ENCODE measurements around the gene SRRM2. TPM values are rescaled to one million over a fixed set of nuclear protein-coding genes. Genes with fewer than 3 reads are reported as not detected.

Gene SRRM2
- total RNA-seq, 4 donors from 2014 or later: 73.9 to 398 (median 255) TPM

DNA sequence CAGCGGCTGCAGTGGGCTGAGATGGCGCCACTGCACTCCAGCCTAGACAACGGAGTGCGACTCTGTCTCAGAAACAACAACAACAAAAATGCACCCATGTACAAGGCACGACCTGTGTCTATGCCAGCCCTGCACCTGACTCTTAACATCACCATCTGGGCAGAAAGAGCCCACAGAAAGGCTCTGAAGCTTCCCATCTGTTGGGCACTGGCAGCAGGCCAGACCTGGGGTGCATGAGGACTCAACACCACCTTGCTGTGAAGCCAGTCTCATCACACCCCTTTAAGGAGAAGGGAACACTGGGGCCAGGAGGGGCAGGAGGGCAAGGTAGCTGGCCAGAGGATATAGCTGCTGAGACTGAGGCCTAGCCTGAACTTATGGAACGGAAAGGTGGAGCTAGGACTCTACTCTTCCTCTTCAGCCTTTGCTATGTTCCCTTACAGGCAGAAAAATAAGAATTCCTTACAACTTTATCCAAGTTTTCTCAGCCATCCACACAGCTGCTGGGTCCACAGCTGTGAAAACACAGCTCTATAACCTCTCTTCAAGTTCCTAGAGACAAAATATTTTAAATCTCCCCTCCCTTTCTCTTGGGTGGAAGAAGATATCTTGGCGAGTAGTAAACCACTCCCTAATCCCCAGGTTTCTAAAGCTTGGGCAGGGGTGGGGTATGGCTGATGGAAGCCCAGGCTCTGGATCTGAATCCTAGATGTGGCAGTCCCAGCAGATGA, 21.9 kb downstream of the SRRM2 start:
- peak overlapping the region in 1 of 4 donors; percentile 100 for H3K27ac ChIP-seq
- H3K36me3 ChIP-seq: peaks cover 0 to 62% of the 10 kb centered on the region in 2 donors
- H3K27me3 ChIP-seq: no peaks in the 10 kb centered on the region
- TF ChIP-seq POLR2AphosphoS5 (IDR thresholded peaks at IDR 0.05): no peak
- TF ChIP-seq, protein P1, sequence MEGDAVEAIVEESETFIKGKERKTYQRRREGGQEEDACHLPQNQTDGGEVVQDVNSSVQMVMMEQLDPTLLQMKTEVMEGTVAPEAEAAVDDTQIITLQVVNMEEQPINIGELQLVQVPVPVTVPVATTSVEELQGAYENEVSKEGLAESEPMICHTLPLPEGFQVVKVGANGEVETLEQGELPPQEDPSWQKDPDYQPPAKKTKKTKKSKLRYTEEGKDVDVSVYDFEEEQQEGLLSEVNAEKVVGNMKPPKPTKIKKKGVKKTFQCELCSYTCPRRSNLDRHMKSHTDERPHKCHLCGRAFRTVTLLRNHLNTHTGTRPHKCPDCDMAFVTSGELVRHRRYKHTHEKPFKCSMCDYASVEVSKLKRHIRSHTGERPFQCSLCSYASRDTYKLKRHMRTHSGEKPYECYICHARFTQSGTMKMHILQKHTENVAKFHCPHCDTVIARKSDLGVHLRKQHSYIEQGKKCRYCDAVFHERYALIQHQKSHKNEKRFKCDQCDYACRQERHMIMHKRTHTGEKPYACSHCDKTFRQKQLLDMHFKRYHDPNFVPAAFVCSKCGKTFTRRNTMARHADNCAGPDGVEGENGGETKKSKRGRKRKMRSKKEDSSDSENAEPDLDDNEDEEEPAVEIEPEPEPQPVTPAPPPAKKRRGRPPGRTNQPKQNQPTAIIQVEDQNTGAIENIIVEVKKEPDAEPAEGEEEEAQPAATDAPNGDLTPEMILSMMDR (IDR thresholded peaks at IDR 0.05): no peak
- H3K4me3 ChIP-seq: no peak overlapping the region
- WGBS, 2 donors (ENCODE audit: low coverage in 1 of 2): 74 to 76% methylated on average over 2 of the region's 7 CpGs
- no peak for ATAC-seq
- H3K4me1 ChIP-seq: peaks cover 0 to 71% (median 27%) of the 10 kb centered on the region in 3 donors
- H3K9me3 ChIP-seq: no peaks in the 10 kb centered on the region

DNA sequence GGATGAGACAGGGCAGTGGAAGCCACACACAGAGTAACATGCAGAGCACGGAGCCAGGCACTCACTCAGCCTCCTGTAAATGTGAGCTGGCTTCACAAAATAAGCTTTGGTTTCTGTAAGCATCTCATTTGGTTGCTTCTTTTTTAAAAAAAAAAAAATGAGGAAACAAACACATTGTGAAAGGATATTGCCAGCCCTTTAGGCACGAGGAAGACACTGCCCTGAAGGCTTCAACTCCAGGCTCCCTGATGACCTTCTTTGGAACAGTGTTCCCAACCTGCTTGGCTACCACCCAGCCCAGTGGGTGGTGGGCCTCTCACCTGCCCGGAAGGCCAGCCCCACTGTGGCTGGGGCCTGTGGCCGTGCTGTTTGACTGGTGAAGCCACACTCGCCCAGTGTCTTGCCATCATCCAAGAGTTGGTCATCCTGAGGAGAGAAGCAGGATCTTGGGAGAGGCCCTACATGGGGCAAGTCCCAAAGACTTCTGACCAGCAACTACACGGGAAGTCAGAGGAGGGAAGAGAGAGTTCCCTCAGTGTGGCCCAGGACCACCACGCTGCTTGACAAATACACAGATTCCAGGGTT, 22.8 kb downstream of the SRRM2 start:
- WGBS, 2 donors (ENCODE audit: low coverage in 1 of 2): 61 to 67% methylated on average over 2 to 3 of the region's 7 CpGs
- ATAC-seq: no peak
- Histone ChIP-seq H3K27me3 (no peaks in the 10 kb centered on the region), H3K36me3 (peaks cover 0 to 53% of the 10 kb centered on the region in 2 donors), H3K4me1 (peaks cover 0 to 67% (median 27%) of the 10 kb centered on the region in 3 donors), H3K4me3 (peak overlapping the region in 1 of 2 donors; percentile 96), H3K27ac (peak overlapping the region in 3 of 4 donors; percentile 4 to 100 (median 100)), H3K9me3 (no peaks in the 10 kb centered on the region)
- TF ChIP-seq, protein P1 (IDR thresholded peaks at IDR 0.05): no peak
- no peak for TF ChIP-seq POLR2A (IDR thresholded peaks at IDR 0.05)
- TF ChIP-seq POLR2AphosphoS5 (IDR thresholded peaks at IDR 0.05): no peak
- TF ChIP-seq EP300 (IDR thresholded peaks at IDR 0.05): no peak

DNA sequence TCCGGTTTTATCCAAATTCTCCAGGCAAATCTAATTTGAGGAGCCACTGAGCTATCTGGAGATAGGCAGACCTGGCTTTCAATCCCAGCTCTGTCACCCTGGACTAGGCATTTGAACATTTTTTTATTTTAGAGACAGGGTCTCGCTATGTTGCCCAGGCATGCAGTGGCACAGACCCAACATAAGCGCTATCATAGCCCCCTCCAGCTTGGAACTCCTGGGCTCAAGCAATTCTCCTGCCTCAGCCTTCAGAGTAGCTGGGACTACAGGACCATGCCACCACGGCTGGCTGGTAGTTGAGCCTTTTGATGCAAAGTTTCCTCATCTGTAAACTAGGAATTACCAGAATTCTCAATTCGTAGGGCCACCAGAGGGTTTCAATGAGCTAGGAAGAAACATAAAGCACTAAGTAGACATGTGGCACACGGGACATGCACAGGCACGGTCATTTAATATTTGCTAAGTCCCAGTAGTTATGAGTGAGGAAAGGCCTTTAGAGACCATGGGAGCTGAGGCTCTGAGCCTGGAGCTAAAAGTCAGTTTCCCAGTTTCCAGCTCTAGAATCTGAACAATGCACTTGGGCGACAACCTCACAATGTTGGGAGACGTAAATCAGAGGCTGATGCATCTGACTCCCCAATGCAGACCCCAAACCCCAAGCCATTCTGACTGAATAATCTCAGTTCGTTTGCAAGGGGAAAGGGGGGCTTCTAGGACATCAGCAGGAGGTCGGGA, 23.5 kb downstream of the SRRM2 start:
- TF ChIP-seq POLR2A (IDR thresholded peaks at IDR 0.05) (no peak), EP300 (IDR thresholded peaks at IDR 0.05) (no peak), POLR2AphosphoS5 (IDR thresholded peaks at IDR 0.05) (no peak)
- TF ChIP-seq, protein P1 (IDR thresholded peaks at IDR 0.05): no peak
- Histone ChIP-seq H3K4me1 (peaks cover 0 to 60% (median 27%) of the 10 kb centered on the region in 3 donors), H3K27me3 (no peaks in the 10 kb centered on the region), H3K36me3 (peaks cover 0 to 46% of the 10 kb centered on the region in 2 donors), H3K9me3 (no peaks in the 10 kb centered on the region), H3K27ac (peak overlapping the region in 3 of 4 donors; percentile 100), H3K4me3 (peak overlapping the region; percentile 75 to 96)
- ATAC-seq: no peak
- WGBS, 2 donors (ENCODE audit: low coverage in 1 of 2): 41 to 58% methylated on average over 3 to 5 of the region's 11 CpGs

DNA sequence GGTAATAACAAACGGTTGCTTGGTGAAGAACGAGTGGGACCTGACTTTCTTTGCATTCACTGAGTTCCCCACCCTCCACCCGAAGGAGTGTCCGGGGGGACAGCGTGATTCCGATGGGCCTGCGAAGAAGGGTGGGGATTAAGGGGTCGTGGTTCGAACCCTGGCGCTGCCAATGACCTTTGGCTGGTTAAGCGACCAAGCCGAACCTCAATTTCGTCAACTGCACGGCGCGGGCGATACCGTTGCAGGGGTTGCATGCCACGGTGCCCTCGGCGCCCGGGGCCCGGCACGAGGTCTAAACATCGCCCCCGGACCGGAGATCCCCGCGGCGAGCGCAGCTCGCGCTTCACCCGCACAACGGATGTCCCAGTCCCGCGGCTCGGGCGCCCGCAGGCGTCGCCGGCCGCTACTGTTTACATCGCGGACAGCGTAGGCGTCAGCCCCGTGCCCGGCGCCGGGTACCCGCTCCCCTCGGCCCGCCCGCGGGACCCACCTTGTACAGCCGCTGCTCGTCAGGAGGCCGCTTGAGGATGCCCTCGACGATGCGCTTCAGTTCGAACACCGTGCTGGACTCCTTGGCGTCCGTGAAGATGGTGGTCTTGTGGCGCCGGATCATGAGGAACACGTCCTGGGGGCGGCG, 24.2 kb downstream of the SRRM2 start:
- ATAC-seq: peak; percentile 42
- TF ChIP-seq EP300 (IDR thresholded peaks at IDR 0.05) (no peak), POLR2AphosphoS5 (IDR thresholded peaks at IDR 0.05) (no peak), POLR2A (IDR thresholded peaks at IDR 0.05) (no peak)
- TF ChIP-seq, protein P1 (IDR thresholded peaks at IDR 0.05): peak in 1 of 4 experiments; percentile 2
- peak overlapping the region; percentile 70 to 100 (median 100) for H3K27ac ChIP-seq
- peaks cover 0 to 56% (median 27%) of the 10 kb centered on the region in 3 donors for H3K4me1 ChIP-seq
- peaks cover 0 to 39% of the 10 kb centered on the region in 2 donors for H3K36me3 ChIP-seq
- no peaks in the 10 kb centered on the region for H3K9me3 ChIP-seq
- H3K4me3 ChIP-seq: peak overlapping the region; percentile 75 to 96
- H3K27me3 ChIP-seq: no peaks in the 10 kb centered on the region
- WGBS, 2 donors (ENCODE audit: low coverage in 1 of 2): 2% methylated on average over 18 of the region's 72 CpGs; no CpG with 5 or more reads in 1 of the 2 donors
